ENCODE data around the gene SLC26A5. TPM values are rescaled to one million over a fixed set of nuclear protein-coding genes. Genes with fewer than 3 reads are reported as not detected.
A peak's percentile ranks its signal among the peaks of the same experiment; 100 is the strongest.
"Not testable (repeated sequence)": the region's sequence is repeated elsewhere in the genome, so short reads cannot be mapped to it uniquely, and the experiment has no call there.

Gene SLC26A5, protein sequence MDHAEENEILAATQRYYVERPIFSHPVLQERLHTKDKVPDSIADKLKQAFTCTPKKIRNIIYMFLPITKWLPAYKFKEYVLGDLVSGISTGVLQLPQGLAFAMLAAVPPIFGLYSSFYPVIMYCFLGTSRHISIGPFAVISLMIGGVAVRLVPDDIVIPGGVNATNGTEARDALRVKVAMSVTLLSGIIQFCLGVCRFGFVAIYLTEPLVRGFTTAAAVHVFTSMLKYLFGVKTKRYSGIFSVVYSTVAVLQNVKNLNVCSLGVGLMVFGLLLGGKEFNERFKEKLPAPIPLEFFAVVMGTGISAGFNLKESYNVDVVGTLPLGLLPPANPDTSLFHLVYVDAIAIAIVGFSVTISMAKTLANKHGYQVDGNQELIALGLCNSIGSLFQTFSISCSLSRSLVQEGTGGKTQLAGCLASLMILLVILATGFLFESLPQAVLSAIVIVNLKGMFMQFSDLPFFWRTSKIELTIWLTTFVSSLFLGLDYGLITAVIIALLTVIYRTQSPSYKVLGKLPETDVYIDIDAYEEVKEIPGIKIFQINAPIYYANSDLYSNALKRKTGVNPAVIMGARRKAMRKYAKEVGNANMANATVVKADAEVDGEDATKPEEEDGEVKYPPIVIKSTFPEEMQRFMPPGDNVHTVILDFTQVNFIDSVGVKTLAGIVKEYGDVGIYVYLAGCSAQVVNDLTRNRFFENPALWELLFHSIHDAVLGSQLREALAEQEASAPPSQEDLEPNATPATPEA
- total RNA-seq = not detected

DNA sequence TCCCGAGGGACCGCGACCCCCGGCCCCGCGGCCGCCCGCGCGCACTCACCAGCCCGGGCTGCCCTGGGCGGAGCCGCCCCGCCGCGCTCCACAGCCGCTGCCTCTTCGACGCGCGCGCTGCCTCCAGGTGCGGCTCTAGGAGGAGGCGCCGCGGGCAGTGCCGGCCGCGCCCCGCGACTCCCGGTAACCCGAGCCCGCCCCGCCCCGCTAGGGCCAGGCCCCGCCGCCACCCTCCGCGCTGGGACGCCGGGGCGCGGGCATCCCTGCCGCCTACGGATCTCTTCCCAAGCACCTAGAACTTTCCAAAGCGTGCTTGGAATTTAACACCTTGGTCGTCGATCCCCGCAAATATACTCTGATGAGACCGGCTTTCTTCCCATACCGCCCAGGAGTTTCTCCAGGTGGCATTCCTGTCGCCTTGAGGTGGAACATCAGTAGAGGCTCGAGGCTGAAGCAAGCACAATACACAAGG lies at the start of gene SLC26A5:
Gene SLC26A5 (minus strand): TSS at position 159 of the 472 bp plus-strand sequence. CDS start 24,693 bp downstream, outside the sequence.
- H3K27ac ChIP-seq = no peak within 1 kb of the TSS
- intact Hi-C loops (cut with DNase I; ENCODE audit: low total_unique reads) = no loop called here
- TF ChIP-seq, protein P1, sequence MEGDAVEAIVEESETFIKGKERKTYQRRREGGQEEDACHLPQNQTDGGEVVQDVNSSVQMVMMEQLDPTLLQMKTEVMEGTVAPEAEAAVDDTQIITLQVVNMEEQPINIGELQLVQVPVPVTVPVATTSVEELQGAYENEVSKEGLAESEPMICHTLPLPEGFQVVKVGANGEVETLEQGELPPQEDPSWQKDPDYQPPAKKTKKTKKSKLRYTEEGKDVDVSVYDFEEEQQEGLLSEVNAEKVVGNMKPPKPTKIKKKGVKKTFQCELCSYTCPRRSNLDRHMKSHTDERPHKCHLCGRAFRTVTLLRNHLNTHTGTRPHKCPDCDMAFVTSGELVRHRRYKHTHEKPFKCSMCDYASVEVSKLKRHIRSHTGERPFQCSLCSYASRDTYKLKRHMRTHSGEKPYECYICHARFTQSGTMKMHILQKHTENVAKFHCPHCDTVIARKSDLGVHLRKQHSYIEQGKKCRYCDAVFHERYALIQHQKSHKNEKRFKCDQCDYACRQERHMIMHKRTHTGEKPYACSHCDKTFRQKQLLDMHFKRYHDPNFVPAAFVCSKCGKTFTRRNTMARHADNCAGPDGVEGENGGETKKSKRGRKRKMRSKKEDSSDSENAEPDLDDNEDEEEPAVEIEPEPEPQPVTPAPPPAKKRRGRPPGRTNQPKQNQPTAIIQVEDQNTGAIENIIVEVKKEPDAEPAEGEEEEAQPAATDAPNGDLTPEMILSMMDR (IDR thresholded peaks at IDR 0.05 in 4 of 5, conservative IDR thresholded peaks at IDR 0.05 in 1 of 5) = no peak
- TF ChIP-seq POLR2A (IDR thresholded peaks at IDR 0.05) = no peak
- H3K4me1 ChIP-seq = no peaks in the 10 kb centered on the region
- H3K4me3 ChIP-seq = peak within 1 kb of the TSS in 2 of 4 donors; percentile 22 to 27
- in situ Hi-C loops (cut with MboI; ENCODE audit: low sequenced_read_pairs in 4 of 4) = no loop called here
- no peaks in the 10 kb centered on the region for H3K9me3 ChIP-seq
- no peak for DNase-seq
- H3K36me3 ChIP-seq = no peaks in the 10 kb centered on the region
- ATAC-seq = no peak
- H3K27me3 ChIP-seq = peaks cover 33 to 54% (median 42%) of the 10 kb centered on the region in 3 donors

DNA sequence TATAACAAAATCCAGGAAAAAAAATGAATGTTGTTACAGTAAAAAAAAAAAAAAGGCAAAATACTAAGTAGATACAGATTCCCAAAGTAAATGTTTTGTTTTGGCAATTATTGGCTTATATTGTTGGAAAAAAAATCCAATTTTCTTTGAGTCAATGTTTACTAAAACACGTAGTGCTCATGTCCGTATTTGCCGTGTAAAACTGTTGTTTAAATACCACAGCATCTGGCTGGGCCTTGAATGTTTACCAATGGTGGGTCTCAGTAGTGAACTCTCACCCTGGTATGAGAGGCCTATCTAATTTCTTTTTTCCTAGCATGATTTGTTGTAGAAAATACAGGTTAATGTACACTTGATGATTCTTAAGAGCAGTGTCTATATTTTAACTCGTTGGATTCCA lies 41.4 kb upstream of the SLC26A5 start:
- H3K27me3 ChIP-seq = no peaks in the 10 kb centered on the region
- DNase-seq (no peak), ATAC-seq (no peak)
- TF ChIP-seq, protein P1 (IDR thresholded peaks at IDR 0.05 in 4 of 5, conservative IDR thresholded peaks at IDR 0.05 in 1 of 5) = no peak
- TF ChIP-seq POLR2A (IDR thresholded peaks at IDR 0.05) = no peak
- no peaks in the 10 kb centered on the region for H3K4me1 ChIP-seq
- H3K9me3 ChIP-seq = no peaks in the 10 kb centered on the region
- in situ Hi-C loops (cut with MboI; ENCODE audit: low sequenced_read_pairs in 4 of 4) (no loop called here), intact Hi-C loops (cut with DNase I; ENCODE audit: low total_unique reads) (no loop called here)
- H3K4me3 ChIP-seq = no peak overlapping the region
- H3K36me3 ChIP-seq = no peaks in the 10 kb centered on the region
- H3K27ac ChIP-seq = no peak overlapping the region

DNA sequence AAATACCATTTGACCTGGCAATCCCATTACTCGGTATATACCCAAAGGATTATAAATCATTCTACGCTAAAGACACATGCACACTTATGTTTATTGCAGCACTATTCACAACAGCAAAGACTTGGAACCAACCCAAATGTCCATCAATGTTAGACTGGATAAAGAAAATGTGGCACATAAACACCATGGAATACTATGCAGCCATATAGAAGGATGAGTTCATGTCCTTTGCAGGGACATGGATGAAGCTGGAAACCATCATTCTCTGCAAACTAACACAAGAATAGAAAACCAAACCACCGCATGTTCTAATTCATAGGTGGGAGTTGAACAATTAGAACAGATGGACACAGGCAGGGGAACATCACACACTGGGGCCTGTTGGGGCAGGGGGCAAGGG lies 40.9 kb upstream of the SLC26A5 start:
- H3K9me3 ChIP-seq; H3K27ac ChIP-seq; H3K4me1 ChIP-seq; ATAC-seq; H3K27me3 ChIP-seq; intact Hi-C loops (cut with DNase I; ENCODE audit: low total_unique reads); H3K4me3 ChIP-seq; in situ Hi-C loops (cut with MboI; ENCODE audit: low sequenced_read_pairs in 4 of 4); H3K36me3 ChIP-seq; DNase-seq: not testable (repeated sequence)

DNA sequence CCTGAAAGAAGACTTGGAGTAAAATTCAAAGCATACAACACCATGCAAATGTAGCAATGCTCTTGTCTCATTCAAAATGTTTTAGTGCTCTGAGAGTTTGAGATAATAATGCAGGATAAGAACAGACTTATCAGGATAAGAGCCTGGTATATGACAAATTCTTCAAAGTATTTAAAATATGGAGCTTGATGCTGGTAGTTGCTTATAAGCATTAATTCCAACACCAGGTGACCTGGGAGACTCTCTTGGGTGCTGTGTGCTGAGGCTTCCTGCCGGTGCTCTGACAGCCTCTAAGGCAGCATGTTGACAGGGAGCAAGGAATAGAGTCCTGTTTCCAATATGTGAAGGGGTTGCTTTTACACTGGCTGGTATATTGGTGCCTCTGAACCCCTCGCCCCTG lies 34.8 kb upstream of the SLC26A5 start:
- no peak overlapping the region for H3K27ac ChIP-seq
- in situ Hi-C loops (cut with MboI; ENCODE audit: low sequenced_read_pairs in 4 of 4) (no loop called here), intact Hi-C loops (cut with DNase I; ENCODE audit: low total_unique reads) (no loop called here)
- no peaks in the 10 kb centered on the region for H3K36me3 ChIP-seq
- ATAC-seq (no peak), DNase-seq (no peak)
- no peaks in the 10 kb centered on the region for H3K27me3 ChIP-seq
- TF ChIP-seq, protein P1 (IDR thresholded peaks at IDR 0.05 in 4 of 5, conservative IDR thresholded peaks at IDR 0.05 in 1 of 5) = no peak
- no peak for TF ChIP-seq POLR2A (IDR thresholded peaks at IDR 0.05)
- H3K9me3 ChIP-seq = no peaks in the 10 kb centered on the region
- H3K4me1 ChIP-seq = no peaks in the 10 kb centered on the region
- H3K4me3 ChIP-seq = no peak overlapping the region

DNA sequence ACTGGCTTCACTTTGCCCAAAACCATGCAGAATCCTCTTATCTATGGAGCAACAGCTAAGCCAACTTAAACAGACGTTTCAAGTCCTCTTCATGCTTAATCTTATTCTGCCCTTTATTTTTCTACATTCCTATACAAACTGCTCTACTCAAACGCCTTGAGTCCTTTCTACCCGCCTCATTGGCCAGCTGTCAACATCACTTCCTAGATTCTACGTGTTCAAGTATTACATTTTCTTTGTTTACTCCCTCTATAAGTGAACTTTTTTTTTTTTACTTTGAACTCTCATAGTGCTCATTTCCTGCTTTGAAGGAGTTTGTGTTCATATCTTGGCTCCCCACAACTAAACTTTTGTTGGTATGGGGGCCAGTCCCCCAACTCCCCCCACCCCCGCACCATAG lies 28.9 kb upstream of the SLC26A5 start:
- Histone ChIP-seq H3K27me3 (no peaks in the 10 kb centered on the region), H3K4me1 (no peaks in the 10 kb centered on the region), H3K9me3 (no peaks in the 10 kb centered on the region), H3K27ac (no peak overlapping the region), H3K36me3 (no peaks in the 10 kb centered on the region), H3K4me3 (no peak overlapping the region)
- DNase-seq (no peak), ATAC-seq (no peak)
- in situ Hi-C loops (cut with MboI; ENCODE audit: low sequenced_read_pairs in 4 of 4) = no loop called here
- intact Hi-C loops (cut with DNase I; ENCODE audit: low total_unique reads) = no loop called here
- TF ChIP-seq POLR2A (IDR thresholded peaks at IDR 0.05) = no peak
- TF ChIP-seq, protein P1 (IDR thresholded peaks at IDR 0.05 in 4 of 5, conservative IDR thresholded peaks at IDR 0.05 in 1 of 5) = no peak

Measured in gastrocnemius medialis (tissue), 4 donors.